NCI-H510A (cell line): ENCODE data around the gene SASH1.

Experiments used
- DNase-seq: peaks from one replicate; lab custom pipeline; 2025; lab: John Stamatoyannopoulos, UW

Gene SASH1

DNA sequence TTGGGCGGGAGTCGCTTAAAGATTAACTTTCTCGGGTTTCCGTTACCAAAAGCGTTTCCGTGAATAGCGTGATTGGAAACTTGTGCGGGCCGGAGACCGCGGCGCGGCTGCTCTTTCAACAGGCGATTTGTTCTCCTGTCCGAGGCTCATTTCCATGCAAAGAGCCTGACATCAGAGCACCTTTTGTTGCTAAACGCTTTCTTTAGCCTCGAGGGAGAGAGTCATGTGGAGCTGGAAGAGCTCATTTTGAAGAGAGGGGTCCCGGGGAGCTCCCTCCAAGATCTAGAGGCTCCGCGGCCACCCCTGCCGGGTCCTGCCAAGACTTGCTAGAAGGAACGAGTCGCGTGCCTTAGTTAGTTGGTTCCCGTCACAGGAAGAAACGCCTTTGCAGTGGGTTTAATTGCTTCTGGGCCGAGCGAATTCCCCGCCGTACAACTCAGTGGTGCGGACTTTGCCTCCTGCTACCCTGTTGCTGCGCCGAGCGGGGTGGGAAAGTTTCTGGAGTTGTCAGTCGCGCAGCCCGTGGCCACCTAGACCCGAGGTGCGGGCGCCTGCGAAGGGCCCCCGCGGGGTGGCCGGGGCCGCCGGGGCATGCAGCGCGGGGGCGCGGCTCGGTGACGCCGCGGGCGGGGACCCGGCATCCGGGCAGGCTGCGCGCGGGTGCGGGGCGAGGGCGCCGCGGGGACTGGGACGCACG lies at the start of gene SASH1:
SASH1 (plus strand) TSS at position 489 of the 697 bp plus-strand sequence. CDS start 230 bp downstream, outside the sequence.
- peak; percentile 31 for DNase-seq

DNA sequence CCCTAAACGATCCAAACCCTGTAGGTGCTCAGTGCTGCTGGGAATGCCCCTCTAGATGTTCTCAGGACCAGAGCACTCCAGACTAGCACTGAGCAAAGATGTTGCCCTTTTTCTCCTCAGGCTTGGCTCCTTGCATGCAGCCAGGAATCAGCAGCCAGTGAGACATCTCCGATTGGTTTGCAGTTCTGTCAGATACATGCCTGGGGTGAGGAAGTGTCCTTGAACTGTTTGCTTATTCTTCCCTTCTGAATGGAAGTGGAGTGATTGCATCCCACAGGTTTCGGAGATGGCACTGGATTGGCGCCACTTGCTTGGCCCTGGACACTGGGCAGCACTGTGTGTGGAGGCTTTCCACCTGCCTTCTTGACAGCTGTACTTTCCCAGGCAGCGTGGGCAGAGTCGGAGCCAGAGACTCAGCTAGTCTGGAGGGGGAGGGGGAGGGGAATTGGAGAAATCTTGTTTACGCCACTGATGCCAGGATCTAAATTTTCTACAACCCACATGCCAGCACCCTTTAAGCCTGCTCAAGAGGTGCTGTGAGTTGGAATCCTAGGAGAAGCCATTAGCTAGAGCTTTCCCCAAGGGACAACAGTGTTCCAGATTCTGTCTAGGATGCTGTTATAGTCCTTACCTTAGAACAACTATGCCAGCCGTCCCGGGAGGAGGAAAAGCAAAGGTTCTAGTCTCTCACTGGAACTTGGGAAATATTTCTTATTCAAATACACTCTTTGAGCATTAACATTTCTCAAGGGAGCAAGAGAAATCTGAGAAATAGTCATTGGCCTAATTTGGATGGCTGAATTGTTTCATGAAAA lies 49.2 kb upstream of the SASH1 start:
- no peak for DNase-seq

DNA sequence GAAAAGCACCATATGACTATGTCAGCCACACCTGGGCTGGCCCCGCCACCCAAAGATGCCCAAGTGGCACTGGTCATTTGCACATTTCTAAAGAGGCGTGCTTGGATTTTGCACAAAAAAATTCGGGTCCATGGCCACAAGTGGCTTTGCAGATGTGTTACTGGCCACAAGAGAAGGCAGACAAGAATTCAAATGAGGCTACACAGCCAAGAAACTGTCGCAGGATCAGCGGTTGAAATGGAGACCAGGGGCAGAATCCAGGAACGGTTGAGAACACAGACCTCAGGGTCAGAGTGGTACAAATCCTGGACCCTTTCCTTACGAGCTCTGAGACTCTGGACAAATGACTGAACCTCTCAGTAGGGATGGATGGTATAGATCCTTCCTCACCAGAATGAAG lies 48.6 kb upstream of the SASH1 start:
- DNase-seq = no peak

DNA sequence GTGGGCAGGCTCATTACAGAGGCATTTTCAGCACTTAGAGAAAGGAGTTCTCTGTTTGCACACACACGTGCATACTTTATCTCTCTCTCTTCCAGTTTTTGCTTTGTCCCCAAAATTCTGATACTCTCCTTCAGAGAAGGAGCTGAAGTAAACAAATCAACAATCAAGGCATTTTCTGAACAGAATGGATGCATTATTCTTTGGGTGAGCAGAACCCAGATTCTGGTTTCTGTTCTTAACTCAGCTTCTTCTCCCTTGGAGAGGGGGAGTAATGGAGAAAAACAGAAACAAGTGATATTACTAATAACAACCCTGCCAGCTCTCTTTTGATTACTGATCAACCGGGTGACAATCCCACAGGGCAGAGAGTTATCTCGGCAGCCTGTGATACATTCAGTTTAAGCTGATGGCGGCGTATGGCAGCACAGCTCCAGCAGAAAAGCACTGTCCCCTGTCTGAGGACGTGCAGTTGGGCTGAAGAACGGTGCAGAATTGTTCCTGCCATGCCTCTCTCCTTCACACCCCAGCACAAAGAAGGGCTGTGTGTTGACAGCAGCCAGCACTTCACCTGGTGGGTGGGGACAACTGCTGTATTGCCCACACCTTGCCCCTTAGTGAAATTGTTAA lies 47.3 kb upstream of the SASH1 start:
- no peak for DNase-seq

DNA sequence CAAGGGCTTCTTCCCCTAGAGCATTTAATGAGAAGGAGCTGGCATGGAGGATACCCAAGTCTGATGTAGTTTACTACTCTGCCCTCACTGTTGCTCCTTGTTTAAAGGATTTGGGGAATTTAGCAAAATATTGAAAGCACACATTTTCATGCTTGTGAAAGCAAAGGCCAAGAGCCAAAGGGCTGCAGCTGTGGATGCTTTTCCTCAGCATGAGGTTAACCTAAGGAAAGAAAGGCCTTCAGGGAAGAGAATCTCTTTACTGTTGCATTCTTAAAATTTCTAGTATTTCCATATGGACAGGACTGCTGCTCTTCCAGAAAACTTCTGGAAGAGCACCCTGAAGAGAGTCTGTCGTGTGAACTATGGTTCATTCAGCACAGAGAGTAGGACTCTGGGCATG lies 45.9 kb upstream of the SASH1 start:
- no peak for DNase-seq

DNA sequence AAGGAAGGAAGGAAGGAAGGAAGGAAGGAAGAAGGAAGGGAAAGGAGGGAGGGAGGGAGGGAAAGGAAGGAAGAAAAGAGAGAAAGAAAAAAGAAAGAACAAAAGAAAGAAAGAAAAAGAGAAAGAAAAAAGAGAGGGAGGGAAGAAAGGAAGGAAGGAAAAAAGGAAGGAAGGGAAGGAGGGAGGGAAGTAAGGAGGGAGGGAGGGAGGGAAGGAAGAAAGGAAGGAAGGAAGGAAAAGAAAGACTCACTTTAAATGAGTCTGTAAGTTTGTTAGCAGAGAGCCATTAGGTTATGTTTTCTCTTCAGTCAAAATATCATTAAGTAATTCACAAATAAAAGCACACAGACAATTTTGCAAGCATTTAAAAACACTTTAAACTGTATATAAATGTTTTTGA lies 44.0 kb upstream of the SASH1 start:
- no peak for DNase-seq

DNA sequence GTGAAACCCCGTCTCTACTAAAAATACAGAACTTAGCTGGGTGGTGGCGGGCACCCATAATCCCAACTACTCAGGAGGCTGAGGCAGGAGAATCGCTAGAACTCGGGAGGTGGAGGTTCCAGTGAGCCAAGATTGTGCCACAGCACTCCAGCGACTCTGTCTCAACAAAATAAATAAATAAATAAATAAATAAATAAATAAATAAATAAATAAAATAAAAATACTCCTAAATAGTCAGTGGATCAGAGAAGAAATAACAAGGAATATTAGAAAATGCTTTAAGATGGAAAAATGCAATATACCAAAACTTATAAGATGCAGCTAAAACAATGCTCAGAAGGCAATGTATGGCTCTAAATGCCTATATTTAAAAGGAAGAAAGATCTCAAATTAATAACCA lies 39.0 kb upstream of the SASH1 start:
- DNase-seq = no peak

DNA sequence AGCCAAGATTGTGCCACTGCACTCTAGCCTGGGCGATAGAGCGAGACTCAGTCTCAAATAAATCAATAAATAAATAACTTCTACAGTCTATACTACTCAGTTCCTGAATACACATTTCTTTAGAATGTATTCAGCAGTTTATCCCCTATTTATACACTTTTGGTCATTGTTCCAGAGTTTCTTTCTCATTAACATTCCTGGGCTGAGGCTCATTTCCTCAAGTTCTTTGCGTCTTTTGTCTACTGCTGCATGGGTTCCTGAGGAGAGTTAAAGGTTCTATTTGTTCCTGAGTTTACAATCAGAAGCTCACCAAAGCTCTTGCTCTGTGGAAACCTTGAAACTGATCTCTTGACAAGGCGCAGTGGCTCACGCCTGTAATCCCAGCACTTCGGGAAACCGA lies 37.7 kb upstream of the SASH1 start:
- no peak for DNase-seq

DNA sequence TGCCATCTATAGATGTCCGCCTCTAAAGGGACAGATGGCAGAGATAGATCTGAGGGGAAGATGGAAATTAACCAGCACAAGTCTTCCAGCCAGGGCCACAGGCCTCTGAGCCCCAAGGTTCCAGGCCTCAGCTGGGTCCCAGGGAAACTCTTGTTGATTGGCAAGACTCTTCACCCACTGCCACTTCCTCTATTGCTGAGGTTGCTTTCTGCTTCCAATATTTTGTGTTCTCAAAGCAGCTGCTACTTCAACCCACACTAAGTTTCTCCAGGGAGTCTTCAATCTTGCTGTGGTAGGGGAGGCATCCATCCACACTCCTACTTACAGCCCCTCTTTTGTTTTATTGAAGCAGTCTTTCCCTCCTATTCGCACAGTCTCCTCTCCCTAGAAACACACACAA lies 36.4 kb upstream of the SASH1 start:
- DNase-seq = no peak

DNA sequence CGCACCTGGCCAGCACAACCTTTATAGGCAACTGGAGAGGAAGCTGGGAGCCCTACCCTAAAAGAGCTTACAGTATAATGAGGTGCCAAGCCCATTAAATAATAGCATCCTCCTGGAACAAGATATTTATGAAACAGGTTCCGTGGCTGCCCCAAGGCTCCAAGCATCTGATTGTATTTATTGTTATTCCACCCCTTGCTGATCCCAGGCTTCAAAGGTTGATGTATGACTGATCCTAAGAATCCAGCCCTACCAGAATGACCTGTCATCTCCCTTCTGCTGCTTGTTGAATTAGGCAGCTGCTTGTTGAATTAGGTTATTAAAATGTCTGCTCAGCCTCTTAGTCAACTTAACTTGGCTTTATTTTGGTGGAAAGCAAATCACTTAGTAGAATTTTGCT lies 35.2 kb upstream of the SASH1 start:
- peak; percentile 36 for DNase-seq

DNA sequence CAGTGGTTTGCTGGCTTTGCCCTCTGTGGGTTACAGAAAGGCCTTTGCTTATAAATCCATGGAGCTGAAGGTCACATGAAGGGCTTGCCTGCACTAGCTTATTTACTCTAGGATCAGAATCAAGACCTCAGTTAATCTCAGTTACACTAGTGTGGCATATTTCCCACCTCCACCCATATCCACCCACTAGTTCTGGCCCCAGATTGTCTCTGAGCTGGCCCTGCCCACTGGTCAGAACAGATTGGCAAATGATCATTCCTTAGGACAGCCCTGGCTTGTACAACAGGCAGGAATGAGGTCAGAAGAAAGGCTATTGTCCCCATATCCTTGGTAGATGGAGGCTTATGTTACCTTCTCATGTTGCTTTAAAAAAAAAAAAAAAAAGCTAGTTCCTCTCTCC lies 33.3 kb upstream of the SASH1 start:
- DNase-seq = no peak

DNA sequence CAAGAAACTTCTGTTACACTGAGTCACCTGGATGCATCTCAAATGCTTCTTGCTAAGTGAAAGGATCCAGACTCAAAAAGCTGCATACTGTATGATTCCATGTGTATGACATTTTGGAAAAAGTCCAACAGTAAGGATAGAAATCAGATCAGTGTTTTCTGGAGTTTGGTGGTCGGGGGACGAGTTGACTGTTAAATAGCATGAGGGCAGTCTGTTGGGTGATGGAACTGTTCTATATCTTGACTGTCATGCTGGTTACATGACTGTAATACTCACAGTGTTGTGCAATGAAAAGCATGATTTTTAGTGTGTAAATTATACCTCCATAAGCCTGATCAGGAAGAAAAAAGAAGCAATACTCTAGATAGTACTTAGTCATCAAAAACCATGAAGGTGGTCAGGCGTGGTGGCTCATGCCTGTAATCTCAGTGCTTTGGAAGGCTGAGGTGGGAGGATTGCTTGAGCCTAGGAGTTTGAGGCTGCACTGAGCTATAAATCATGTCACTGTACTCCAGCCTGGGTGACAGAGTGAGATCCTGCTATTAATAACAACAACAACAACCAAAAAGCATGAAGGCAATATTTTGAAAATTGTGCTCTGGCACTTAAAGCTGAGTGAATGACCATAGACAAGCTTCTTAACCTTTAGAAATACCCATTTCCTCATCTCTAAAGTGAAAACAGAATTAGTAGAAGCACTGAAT lies 30.5 kb upstream of the SASH1 start:
- DNase-seq = no peak

DNA sequence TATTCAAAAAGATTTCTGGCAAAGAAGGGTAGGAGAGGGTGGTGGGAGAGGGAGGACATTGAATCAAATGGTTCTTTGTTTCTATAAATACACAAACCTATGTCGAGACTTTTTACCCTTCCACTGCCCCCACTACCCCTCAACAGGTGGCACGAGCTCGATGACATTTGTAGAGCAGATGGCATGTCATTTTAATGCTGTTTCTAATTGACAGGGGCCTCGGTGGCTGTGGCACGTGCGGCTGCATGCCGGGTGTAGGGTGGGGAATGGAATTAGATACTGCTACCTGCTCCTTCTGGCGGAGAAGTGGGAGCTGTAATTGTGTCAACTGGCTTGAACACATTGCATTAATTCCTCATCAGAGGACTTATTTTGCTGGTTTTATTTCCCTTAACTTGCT lies 29.1 kb upstream of the SASH1 start:
- no peak for DNase-seq

DNA sequence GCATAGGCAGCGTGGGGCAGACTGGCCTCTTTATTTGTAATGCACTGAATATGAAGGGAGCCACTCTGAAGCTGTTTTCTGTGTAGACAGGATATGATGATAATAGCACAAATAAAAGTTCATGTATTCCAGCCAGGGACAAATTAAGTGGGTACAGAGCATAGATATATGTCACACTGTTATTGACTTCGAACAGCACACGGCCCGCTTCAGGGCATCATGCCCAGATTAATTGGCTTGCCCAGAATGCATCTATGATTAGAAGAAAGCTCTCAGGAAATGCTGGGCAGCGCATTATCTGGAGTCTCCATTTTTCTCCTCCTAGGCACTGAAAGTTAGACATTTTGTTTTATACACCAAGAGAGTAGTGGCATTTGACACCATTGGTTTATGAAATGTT lies 26.3 kb upstream of the SASH1 start:
- no peak for DNase-seq

DNA sequence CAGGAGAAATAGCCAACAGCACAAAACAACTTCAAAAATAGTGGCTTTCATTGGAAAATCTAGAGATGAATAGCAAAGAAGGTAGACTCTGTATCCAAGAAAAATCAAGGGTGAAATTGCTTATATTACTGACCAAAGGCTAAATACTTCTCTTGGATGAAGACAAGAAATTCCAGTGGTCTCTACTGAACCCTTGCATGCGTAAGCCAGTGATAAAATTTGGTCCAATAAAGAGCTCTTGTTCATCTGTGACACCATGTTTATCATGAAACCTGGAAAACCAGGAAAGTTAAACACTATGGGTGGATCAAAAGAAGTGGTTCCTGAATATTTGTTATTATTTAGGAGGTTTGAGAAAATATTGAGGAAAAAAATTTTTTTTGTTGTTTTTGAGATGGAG lies 25.6 kb upstream of the SASH1 start:
- DNase-seq = no peak

DNA sequence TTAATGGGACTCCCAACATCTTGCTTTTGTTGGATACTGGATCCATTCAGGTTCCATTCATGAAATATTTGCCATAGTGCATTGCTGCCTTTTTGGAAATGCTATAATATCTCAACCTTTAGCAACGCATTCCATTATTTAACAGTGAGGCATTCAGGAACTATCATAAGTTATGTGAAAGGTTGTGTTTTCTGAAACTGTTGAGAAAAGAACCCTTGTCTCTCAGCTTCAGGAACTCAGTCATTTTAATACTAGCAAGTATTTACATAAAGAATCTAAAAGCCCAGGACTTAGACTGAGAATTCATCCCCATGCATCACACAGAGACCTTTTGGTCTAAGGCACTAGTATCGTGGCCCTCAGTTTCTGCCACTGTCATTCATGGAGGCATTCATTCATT lies 24.9 kb upstream of the SASH1 start:
- no peak for DNase-seq

DNA sequence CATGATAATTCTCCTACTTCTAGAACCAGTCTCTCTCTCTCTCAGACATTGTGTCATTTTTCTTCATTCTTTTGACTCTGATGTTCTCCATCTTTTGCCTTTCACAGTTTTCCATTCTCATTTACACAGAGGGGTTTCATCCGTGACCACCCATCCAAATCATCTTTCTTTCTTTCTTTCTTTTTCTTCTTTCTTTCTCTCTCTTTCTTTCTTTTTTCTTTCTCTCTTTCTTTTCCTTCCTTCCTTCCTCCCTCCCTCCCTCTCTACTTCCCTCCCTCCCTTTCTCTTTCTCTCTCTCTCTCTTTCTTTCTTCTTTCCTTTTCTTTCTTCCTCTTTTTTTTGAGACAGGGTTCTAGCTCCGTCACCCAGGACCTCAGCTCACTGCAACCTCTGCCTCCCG lies 19.9 kb upstream of the SASH1 start:
- no peak for DNase-seq

DNA sequence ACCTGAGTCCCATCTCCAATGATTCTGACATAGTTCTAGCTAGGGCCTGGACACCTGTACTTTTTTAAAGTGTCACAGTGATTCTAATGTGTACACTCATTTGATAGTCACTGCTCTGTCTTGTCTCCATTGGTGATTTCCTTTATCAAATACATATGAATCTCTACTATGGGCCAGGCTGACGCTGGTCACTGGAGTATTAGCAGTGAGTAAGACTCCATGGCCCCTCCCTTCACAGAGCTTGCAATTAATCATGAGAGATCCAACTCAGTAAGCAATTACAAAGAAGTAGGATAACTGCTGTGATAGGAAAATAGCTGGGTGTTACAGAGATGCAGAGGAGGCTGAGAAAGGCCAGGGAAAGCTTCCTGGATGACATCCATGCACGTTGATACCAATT lies 19.3 kb upstream of the SASH1 start:
- no peak for DNase-seq

DNA sequence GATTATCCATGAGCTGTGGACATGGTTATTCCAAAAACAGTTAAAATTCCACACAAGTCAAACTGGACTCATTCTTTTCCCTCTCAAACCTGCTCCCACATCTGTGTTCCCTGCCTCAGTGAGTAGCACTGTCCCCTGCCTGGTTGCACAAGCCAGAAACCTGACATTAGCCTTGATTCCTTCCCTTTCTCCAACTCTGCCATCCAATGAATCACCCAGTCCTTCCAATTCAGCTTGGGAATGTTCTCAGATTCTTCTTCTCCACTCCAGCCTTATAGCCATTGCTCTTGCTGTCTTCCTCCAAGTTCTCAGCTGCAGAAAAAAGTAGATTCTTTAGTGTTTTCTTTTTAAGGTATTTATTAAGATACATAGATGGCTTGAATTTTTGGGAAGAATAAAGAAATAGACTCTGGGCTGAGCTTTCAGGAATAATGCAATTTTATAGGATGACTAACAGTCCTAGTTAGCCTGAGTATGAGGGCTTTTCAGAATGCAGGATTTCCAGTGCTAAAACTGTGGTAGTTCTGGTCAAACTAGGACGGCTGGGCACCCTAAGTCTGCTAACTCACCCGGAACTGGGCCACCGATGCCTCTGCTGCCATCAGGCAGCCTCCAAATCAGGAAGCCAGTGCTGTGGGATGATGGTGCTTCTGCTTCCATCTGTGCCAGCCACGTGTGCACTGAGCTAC lies 18.2 kb upstream of the SASH1 start:
- DNase-seq = no peak

DNA sequence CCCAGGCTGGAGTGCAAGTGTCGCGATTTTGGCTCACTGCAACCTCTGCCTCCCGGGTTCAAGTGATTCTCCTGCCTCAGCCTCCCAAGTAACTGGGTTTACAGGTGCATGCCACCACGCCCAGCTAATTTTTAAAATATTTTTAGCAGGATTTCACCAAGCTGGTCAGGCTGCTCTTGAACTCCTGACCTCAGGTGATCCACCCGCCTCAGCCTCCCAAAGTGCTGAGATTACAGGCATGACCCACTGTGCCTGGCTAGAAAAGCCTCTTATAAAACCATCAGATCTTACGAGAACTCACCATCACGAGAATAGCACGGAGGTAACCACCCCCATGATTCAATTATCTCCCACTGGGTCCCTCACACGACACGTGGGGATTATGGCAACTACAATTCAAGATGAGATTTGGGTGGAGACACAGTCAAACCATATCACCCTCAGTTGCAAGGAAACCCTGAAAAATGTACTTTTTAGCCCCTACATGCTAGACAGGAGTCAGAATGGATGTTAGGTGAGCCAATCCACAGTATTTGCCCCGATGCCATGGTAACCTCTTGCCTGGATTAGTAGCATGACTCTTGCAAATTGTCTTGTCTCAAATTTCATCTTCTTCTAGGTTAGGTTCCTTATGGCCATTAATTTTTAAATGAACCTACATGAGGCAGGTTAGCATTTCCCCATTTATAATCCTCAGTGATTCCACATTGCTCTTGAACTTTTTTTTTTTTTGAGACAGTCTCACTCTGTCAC lies 17.1 kb upstream of the SASH1 start:
- no peak for DNase-seq

DNA sequence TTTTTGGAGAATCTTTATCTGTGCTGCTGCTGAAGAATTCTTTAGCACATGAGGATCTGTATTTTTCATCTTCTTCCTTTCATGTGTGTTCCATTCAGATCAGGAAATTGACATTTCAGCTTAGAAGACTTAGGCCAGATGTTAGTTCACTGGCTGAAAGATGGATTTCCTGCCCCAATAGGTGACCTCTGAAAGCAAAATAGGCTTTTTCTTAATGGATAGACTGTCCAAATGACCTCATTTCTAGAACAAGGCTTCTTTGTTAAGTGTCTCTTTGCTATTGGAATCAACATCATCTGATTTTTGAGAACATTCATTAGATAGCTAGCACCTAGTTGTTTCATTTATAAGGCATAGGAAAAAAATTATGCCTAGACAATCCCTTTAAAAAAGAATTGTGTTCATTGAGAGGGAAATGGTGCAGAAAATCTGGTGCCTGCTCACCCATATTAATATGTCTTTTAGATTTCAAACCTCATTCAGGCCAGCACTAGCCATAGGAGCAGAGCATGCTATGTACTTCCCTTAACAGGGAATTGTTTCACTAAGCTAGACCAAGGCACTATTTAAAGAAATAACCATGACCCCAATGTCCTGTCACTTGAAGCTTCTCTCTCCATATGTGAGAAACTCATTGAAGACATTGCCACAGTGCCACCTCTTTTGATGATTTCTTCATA lies 13.6 kb upstream of the SASH1 start:
- no peak for DNase-seq
